Calu3 (cell line): ENCODE results near the gene KIAA1217. TPM values are rescaled to one million over a fixed set of nuclear protein-coding genes. Genes with fewer than 3 reads are reported as not detected.

Experiments used
- BruUV-seq: library from RNA; stranded (reverse); fragments of 400-500 nt; replicated peaks from 2 replicates; lab custom pipeline; 2021; lab: Mats Ljungman, UMichigan
- CTCF ChIA-PET: fragments of 300-600 bp; sonication (Branson Sonifier 250); formaldehyde crosslinking; loops from one replicate; lab custom pipeline; 2022; ENCODE audit warnings: antibody characterized with exemption; lab: Charles Lee
- DNase-seq: peaks from one replicate; pipeline ENCODE4 v3.0.0; 2022
- H3K27ac Mint-ChIP-seq: one replicate; pipeline ENCODE4 v1.8.0; 2022; ENCODE audit warnings: mixed read lengths; ENCODE audit not compliant: unreplicated experiment
- H3K27me3 Mint-ChIP-seq: one replicate; pipeline ENCODE4 v1.8.0; 2022; ENCODE audit warnings: mixed read lengths; ENCODE audit not compliant: unreplicated experiment
- H3K36me3 Mint-ChIP-seq: one replicate; pipeline ENCODE4 v1.8.0; 2022; ENCODE audit warnings: mild to moderate bottlenecking, moderate library complexity, mixed read lengths; ENCODE audit not compliant: insufficient read depth, unreplicated experiment
- H3K4me1 Mint-ChIP-seq: one replicate; pipeline ENCODE4 v1.8.0; 2022; ENCODE audit warnings: mild to moderate bottlenecking, low read depth, mixed read lengths; ENCODE audit not compliant: unreplicated experiment
- H3K4me3 Mint-ChIP-seq: one replicate; pipeline ENCODE4 v1.8.0; 2022; ENCODE audit warnings: mild to moderate bottlenecking, low read depth, moderate library complexity, mixed read lengths; ENCODE audit not compliant: unreplicated experiment
- H3K9me3 Mint-ChIP-seq: one replicate; pipeline ENCODE4 v1.8.0; 2022; ENCODE audit warnings: low read depth, mixed read lengths; ENCODE audit not compliant: unreplicated experiment
- CTCF ChIP-seq: fragments of 200-600 bp; IDR thresholded peaks from one replicate; pipeline ENCODE4 v1.8.0; 2022; ENCODE audit warnings: antibody characterized with exemption; ENCODE audit not compliant: unreplicated experiment
- intact Hi-C: fragments of 100-400 bp; cut with micrococcal nuclease; formaldehyde crosslinking; loops from one replicate; pipeline ENCODE4 v1.10.0; 2022; ENCODE audit not compliant: unreplicated experiment
- total RNA-seq: library from RNA; stranded (reverse); gene quantifications from 2 replicates; pipeline ENCODE4 v1.2.3, GENCODE V29; 2022

The KIAA1217 gene
- total RNA-seq, 1 experiment from 2014 or later = 46.2 TPM

- Mint-ChIP-seq H3K27ac (no peak overlapping the region), H3K4me1 (peaks cover 14% of the 10 kb centered on the region), H3K9me3 (no peaks in the 10 kb centered on the region), H3K4me3 (no peak overlapping the region), H3K27me3 (no peaks in the 10 kb centered on the region), H3K36me3 (no peaks in the 10 kb centered on the region)
- intact Hi-C loops = no loop called here
- no TSS peak for BruUV-seq
- DNase-seq = no peak
- TF ChIP-seq CTCF = no peak
- CTCF ChIA-PET = no interaction called here
These were observed 246.5 kb downstream of the KIAA1217 start for GRCh38 chr10:24455447-24455846.

GRCh38 chr10:24456322-24456721 is 247.4 kb downstream of the KIAA1217 start:
- peaks cover 14% of the 10 kb centered on the region for H3K4me1 Mint-ChIP-seq
- H3K27me3 Mint-ChIP-seq = no peaks in the 10 kb centered on the region
- CTCF ChIA-PET = no interaction called here
- TF ChIP-seq CTCF = no peak
- intact Hi-C loops = no loop called here
- H3K36me3 Mint-ChIP-seq = no peaks in the 10 kb centered on the region
- H3K9me3 Mint-ChIP-seq = no peaks in the 10 kb centered on the region
- DNase-seq = no peak
- H3K4me3 Mint-ChIP-seq = no peak overlapping the region
- no peak overlapping the region for H3K27ac Mint-ChIP-seq
- no TSS peak for BruUV-seq

GRCh38 chr10:24457661-24458318 is 248.9 kb downstream of the KIAA1217 start:
- H3K9me3 Mint-ChIP-seq = no peaks in the 10 kb centered on the region
- DNase-seq = peak; percentile 51
- no peak for TF ChIP-seq CTCF
- peak overlapping the region; percentile 79 for H3K27ac Mint-ChIP-seq
- no peak overlapping the region for H3K4me3 Mint-ChIP-seq
- no peaks in the 10 kb centered on the region for H3K27me3 Mint-ChIP-seq
- no TSS peak for BruUV-seq
- CTCF ChIA-PET = interaction anchor here (0.5 to 1.1 kb wide), 3 partner anchors 74 to 292 kb away, joined by 3 read pairs; no protein-coding TSS in a partner anchor
- intact Hi-C loops = no loop called here
- H3K36me3 Mint-ChIP-seq = peaks cover 3% of the 10 kb centered on the region
- peaks cover 19% of the 10 kb centered on the region for H3K4me1 Mint-ChIP-seq

GRCh38 chr10:24459836-24460235 is 250.9 kb downstream of the KIAA1217 start:
- Mint-ChIP-seq H3K9me3 (no peaks in the 10 kb centered on the region), H3K27me3 (no peaks in the 10 kb centered on the region), H3K4me1 (peaks cover 40% of the 10 kb centered on the region), H3K36me3 (peaks cover 14% of the 10 kb centered on the region), H3K27ac (no peak overlapping the region), H3K4me3 (no peak overlapping the region)
- no peak for DNase-seq
- BruUV-seq = no TSS peak
- intact Hi-C loops = no loop called here
- CTCF ChIA-PET = no interaction called here
- no peak for TF ChIP-seq CTCF
